DMS 273 (cell line): ENCODE data around the gene RXFP2.

ENCODE experiments used
- DNase-seq: peaks from one replicate; lab custom pipeline; 2025; ENCODE audit not compliant: unreplicated experiment; lab: John Stamatoyannopoulos, UW

Gene RXFP2, protein sequence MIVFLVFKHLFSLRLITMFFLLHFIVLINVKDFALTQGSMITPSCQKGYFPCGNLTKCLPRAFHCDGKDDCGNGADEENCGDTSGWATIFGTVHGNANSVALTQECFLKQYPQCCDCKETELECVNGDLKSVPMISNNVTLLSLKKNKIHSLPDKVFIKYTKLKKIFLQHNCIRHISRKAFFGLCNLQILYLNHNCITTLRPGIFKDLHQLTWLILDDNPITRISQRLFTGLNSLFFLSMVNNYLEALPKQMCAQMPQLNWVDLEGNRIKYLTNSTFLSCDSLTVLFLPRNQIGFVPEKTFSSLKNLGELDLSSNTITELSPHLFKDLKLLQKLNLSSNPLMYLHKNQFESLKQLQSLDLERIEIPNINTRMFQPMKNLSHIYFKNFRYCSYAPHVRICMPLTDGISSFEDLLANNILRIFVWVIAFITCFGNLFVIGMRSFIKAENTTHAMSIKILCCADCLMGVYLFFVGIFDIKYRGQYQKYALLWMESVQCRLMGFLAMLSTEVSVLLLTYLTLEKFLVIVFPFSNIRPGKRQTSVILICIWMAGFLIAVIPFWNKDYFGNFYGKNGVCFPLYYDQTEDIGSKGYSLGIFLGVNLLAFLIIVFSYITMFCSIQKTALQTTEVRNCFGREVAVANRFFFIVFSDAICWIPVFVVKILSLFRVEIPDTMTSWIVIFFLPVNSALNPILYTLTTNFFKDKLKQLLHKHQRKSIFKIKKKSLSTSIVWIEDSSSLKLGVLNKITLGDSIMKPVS

DNA sequence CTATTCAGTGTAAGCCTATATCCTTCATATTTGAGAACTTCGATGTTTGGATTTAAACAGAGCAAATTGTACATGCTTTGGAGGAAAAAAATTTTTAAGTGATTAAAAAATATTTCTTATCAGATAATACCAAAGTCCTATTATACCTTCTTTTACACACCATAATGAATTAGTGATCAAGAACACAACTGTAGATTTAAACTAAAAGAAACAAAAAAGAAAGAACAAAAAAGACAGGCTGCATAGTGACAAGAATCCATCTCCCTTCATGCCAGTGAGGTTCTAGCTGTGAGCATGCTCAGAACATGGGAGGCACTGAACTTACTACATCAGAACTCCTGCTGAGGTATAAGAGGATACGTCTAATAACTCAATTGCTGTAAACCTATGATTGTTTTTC is at the start of gene RXFP2:
Gene RXFP2 (plus strand): TSS at position 301 of the 400 bp plus-strand sequence. CDS start 87 bp downstream, at position 388.
- DNase-seq = no peak

DNA sequence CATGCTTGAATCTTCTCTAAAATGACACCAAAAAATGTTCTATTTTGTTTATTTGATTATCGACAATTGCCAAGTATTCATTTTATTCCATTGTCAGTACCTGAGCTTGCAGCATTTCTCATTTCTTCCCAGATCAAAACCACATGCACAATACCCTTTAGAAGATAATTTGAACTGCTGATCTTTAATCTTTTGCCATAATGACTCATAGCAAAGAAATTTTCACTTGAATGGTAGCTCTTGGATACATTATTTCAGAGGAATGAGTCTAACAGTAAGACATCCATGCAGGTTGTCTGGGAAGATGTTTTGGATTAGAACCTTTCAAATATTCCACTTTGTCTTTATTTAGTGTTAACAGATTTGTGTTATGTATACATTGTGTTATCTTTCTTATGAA is 42.0 kb upstream of the RXFP2 start:
- DNase-seq = no peak

DNA sequence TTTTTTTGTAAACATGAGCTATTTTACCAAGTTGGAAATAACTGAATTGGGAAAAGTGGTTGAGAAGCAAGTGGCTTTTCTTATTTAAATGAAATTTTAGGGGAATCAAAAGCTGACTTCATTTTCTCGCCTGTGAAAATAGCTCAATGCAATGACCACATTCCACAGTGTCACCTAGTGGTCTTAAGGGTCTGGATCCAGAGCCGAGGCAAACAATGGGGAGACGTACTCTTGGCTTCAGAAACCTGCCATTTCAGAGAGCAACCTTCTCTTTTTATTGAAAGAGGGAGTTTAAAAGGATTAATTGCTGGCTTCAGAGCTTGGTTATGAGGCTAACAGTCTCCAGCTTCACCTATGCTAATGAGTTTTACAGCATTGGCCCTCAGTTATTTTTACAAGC is 39.7 kb upstream of the RXFP2 start:
- DNase-seq = no peak

DNA sequence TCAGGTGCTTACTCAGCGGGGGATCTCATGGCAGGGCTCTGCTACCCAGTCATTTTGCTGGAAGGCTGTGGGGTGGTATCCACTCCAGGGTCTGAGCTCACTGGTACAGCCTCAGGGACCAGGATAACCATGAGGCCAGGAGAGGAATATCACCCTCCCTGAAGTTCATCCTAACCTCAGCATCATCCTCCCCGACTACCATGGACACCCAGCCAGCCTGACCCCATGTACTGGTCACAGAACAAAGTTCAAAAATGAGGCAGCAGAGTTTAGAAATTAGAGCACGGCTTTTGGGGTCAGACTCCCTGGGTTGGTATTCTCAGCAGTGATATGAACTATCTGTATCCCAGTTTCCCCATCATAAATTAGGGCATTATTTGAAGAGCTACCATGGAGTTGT is 35.5 kb upstream of the RXFP2 start:
- no peak for DNase-seq

DNA sequence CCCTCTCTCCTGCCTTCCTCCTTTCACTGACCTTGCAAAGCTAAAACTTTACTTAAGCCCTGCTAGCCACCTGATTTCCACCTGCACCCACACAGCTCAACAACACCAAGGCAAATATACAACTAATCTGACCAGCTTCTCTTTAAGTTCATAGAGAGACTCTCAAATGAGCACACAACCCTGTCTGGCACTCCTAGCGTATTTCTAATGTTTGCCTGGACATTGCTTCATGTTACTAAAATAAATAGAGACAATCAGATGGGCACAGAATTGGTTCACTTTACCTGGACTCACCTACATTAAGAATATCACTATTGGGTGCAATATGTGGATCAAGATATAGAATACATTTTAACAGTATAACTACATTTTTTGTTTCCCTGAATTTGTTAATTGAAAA is 33.2 kb upstream of the RXFP2 start:
- no peak for DNase-seq

DNA sequence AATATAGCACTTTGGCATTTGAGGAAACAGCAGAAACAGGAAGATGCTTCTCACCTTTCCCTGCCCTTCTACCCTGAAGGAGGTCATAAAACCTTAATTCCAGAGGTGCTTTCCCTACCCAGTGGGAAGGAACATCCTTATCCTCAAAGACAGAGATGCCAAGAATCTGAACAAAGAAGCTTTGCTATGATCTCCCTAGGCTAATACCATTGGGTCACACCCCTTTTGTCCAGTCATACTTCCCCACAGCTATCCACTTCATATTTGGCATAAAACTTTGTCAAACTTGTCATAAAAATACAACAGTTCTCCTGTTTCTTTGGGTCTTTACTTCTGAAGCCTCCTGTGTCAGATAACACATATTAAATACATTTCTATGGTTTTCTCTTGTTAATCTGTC is 21.7 kb upstream of the RXFP2 start:
- no peak for DNase-seq

DNA sequence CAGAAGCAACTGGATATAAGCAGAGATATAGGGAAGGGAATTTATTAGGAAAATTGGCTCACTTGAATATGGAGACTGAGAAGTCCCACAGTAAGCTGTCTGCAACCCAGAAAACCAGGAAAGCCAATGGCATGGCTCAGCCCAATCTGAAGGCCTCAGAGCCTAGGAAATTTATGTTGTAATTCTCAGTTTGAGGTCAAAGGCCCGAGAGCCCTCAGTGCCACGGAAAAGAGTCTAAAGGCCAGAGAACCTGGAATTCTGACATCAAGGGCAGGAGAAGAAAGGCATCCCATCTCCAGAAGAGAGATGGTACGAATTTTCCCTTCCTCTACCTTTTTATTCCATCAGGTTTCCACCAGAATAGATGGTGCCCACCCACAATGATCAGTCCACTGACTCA is 20.1 kb upstream of the RXFP2 start:
- no peak for DNase-seq

DNA sequence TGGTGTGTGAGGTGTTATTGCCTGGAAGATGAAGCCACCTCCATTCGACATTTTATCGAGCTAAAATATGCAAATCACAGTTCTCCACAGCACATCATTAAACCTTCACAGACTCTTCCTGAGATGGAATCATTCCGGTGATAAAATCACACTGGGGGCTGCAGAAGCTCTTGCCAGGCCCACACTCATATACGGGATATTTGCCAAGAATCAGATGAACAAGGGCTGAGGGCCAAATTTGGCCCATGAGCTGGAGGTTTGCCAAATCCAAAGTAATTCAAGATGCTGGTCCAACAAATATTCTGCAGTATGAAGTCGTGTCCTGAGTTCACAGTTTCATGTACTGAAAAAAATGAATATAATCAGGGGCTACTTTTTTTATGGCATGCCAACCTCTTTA is 16.7 kb upstream of the RXFP2 start:
- DNase-seq = peak; percentile 71

DNA sequence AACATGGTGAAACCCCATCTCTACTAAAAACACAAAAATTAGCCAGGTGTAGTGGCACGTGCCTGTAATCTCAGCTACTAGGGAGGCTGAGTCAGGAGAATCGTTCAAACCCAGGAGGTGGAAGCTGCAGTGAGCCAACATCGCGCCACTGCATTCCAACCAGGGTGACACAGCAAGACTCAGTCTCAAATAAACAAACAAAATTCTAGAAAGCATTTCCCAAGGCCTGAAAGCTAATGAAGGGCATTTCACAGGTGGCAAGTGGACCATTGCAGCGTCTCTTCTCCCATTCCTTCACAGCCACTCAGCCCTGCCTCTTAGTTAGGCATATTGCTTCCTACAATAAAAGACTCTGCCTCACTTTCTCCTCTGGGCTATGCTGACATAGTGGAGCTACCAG is 13.5 kb upstream of the RXFP2 start:
- DNase-seq = no peak

DNA sequence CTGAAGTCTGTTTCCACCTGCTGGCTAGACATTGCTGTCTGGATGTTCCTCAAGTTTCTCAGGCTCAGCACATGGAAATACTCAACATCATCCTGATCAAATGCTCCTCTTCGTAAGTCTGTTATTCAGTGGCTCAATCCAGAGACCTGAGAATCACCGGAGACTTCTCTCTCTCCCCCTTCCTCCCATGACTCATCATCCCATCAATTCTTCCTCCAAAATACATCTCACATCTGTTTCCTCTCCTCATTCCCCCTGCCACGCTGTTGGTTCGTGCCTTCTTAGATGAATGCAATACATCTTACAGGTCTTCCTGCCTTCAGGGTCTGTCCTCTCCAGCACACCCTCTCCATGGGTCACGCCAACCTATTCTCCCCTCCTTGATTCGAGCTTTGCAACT is 7.4 kb upstream of the RXFP2 start:
- DNase-seq = no peak

DNA sequence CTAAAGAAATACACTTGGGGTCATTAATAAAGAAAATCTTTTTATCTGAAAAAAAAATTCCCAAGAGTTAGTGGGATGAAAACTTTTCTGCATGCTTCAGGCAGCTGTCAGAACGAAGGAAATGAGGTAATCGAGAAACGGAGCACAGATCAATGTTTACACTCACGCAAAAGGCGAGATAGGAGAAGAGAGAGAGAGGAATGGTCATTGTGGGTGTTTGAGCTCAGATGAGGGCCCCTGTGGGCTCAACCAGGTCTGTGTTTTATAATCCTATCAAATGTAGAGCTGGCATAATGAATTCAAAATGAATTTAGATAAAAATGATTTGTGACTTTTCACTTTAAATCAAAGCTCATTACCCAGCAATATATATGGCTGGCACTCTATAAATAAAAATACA is 6.3 kb upstream of the RXFP2 start:
- DNase-seq = no peak

DNA sequence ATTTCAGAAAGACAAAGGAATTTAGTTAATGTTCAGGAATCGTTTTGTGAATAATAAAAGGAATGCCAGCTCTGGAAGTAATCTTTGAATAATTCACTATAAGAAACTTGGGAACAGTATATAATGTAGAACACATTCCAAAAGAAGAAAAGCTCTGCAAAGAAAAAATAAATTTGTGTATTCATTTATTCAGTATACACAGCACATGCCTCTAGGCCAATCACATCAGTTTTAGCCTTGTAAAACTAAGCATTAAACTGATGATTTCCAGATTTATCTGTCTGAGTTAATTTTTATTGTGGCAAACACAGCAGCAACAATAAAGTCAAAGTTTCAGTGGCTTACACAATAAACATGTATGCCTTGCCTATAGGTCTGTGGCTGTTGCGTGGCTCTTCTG is 5.7 kb upstream of the RXFP2 start:
- no peak for DNase-seq

DNA sequence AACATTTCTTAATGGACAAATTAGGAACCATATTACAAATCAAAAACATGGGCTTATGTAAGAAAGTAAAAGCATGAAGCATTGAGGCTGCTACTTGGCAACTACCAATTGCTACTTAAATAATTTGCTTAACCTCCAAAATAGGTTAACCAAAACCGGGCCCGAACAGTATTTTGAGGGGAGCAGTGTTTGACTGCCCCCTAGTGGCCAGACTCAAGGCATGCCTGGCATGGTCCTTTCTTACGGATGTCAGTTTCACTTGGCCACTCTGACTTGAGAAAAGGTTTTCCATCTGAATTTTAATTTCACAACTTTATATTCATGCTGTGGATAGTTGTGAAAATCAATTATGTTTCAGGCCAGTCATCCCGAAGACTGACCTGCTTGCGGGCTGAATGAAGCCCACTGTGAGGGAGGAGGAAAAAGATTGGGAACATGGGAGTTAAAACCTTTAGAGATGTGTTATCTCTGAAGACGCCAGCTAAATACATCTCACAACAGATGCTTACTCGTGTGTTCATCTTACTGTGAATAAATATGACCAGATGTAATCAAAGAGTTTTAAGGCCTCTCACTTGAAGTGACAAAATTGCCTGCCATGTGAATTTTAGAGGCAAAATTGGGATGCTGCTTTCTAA is 2.9 kb downstream of the RXFP2 start:
- peak; percentile 78 for DNase-seq

DNA sequence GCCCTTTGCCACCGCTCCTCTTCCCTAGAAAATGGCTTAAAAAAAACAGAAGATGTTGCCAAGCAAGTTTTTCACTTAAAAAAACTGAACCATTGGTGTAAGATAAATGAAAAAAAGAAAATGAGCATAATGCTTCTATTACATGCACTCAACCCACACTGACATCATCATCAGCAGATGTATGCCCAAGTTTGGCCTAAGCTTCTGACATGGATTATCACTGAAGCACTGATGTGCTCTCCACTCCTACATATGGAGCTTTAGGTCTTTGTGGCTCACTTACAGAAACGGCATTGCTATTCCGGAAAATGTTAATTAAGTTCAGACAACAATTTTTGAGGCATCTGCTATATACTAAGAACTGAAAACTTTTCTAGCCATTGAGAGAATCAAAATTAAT is 8.0 kb downstream of the RXFP2 start:
- DNase-seq = no peak

DNA sequence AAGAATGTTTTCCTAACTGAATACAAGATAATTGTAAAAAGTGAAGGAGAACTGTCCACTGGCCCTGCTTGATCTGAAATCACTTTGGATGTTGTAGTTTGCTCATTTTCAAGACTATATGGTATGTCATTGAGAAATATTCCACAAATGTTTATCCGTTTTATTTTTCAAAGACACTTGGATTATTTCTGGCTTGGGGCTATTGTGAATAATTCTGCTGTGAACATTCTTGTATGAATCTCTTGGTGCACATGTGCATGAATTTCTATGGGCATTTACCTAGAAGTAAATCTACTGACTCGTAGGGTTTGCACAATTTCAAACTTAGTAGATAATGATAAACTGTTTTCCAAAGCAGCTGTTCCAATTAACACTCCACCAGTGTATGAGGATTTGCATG is 8.6 kb downstream of the RXFP2 start:
- DNase-seq = no peak

DNA sequence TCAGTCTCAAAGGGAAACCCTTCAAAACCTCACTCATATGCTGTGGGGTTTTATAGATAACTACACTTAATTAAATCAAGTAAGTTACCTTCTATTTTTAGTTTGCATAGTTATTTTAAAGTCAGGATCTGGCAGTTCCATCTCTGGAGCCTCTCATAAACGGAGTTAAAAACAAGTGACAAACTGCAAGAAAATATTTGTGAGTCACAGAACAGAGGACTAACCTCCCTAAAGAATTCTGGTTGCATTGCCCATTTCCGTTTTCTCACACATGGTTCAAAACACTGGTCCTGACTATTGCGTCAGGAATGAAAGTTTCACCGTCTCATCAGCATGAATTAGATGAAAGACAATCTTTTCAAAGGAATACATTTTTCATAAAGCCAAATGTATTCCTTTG is 10.6 kb downstream of the RXFP2 start:
- DNase-seq = no peak

DNA sequence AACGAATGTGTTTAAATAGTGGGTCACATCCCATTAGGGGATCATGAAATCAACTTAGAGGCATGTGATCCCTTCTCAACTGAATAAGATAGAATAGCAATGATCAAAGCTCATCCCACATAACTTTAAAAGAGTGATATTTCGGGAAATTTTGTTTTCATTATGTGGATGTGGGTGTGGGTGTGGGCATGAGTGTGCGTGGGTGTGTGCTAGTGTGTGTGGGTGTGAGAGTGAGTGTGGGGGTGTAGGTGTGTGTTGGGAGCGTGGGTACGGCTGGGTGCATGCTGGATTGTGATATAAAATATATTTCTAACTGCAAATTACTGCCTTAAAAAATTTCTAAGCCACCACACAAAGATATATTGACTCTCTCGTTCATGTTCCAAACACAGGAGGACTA is 15.9 kb downstream of the RXFP2 start:
- no peak for DNase-seq

DNA sequence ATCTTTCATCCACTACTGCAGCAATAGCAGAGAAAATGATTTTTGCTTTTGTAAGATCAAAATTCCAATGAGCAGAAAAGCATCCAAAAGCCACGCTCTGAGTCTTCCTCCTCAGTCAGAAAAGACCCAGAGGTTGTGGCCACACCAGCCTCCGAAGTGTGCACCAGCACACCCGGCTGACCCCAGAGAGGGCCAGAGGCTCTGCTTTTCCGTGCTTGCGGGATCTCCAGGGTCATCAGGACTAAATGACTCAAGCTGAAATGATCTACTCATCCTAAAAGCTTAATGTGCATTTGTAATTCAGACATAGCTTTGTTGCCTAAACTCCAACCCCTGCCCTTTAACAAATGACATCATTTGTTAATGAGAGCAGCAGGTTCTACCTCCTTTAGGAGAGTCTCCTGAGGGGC is 16.5 kb downstream of the RXFP2 start:
- DNase-seq = no peak

DNA sequence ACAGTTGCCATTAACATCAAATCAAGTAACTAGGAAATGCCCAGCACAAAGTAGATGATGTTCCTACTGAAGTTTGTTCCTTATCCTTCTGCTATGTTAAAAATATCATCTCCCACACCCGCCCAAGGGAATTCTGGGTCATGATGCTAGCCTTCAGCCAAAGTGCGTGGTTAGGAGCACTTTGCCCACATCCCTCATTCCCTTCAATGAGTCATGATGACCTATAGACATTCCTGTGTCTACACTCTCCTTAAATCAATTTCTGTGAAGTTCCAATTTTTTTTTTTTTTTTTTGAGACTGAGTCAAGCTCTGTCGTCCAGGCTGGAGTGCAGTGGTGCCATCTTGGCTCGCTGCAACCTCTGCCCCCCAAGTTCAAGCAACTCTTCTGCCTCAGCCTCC is 17.0 kb downstream of the RXFP2 start:
- no peak for DNase-seq

DNA sequence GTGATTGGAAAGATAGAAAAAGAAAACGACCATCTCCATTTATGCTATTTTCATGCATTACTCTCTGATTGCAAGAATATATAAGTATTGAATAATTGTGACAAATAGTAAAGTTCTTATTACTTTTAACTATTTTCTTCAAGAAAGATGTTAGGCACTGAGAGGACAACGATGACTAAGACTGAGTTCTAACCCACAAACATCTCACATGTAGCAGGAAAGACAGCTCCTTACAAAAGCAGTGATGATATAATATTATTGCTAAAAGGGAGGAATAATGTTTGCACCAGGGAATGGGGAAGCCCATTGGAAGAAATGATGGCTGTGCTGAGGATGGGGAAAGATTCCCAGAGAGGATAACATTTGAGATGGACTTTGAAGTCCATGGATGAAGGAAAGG is 22.6 kb downstream of the RXFP2 start:
- no peak for DNase-seq

DNA sequence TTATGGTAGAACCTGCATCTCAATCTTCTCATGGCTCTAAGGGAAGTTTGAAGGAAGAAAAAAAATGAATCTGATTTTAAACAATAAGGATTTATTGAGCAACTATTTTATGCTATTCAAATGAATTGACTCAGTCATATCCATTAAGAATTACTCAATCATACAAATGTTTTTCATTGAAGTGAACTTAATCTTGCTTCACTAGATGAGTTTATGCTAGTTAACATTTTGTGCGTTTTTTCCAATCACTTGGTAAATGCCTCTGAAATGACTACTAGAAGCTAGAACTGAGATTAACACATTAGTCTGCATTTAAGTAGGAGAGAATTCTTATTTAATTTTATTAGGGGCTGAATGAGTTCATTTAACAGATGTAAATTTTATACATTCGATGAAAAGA is 25.2 kb downstream of the RXFP2 start:
- DNase-seq = no peak

DNA sequence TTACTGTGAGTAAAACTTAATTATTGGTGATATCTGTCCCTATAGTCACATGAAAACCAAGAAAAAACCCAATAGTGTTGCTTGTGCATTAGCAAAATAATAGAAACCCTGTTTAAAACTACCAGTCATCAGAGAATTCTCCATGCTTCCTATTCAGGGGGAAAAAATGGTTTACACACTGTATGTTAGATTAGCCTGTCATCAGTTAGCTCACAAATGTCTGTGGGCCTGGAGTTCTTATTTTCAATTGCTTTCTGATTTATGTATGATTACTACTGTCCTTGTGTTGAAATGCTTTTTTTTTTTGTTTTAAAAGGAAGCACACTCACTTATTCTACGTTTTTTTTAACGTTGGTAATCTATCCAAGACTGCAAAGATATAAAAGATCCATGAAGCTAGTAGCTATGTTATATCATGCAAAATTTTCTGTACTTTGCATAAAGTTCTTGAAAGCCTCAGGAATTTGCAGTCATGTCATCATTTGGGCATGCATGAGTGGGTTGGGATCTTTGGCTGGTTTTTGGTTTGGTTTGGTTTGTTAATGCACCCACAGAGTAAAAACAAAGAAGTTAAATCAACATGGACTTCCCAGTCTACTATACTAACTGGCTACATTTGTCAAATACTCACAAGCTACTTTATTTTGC is 25.9 kb downstream of the RXFP2 start:
- DNase-seq = no peak
